Panc1 (cell line): ENCODE measurements around the gene BABAM2. TPM values are rescaled to one million over a fixed set of nuclear protein-coding genes. Genes with fewer than 3 reads are reported as not detected.

Experiments
- ATAC-seq: fragments of 200-7000 bp; cut with Tn5 transposase; 2 replicates; pipeline ENCODE4 v1.9.1; 2020; ENCODE audit warnings: mild to moderate bottlenecking, moderate library complexity
- BruUV-seq: library from RNA; stranded (reverse); fragments of 400-500 nt; replicated peaks from 2 replicates; lab custom pipeline; 2021; lab: Mats Ljungman, UMichigan
- CTCF ChIA-PET: fragments of 300-600 bp; sonication (Branson Sonifier 250); formaldehyde crosslinking; loops from one replicate; lab custom pipeline; 2022; ENCODE audit warnings: antibody characterized with exemption; lab: Charles Lee
- POLR2A ChIA-PET: fragments of 300-600 bp; sonication (Branson Sonifier 250); formaldehyde crosslinking; loops from one replicate; lab custom pipeline; 2022; ENCODE audit warnings: antibody characterized with exemption; lab: Charles Lee
- DNase-seq: peaks from one replicate; pipeline ENCODE4 v3.0.0-alpha.2; 2010; ENCODE audit warnings: low read depth, low spot score
- H3K27ac ChIP-seq: 2 replicates; pipeline ENCODE4 v1.5.1; 2011; ENCODE audit warnings: mild to moderate bottlenecking, low read length, inconsistent platforms
- H3K27me3 ChIP-seq: fragments of 200-500 bp; sonication (Bioruptor generic); 2 replicates; pipeline ENCODE4 v1.6.0; 2014; ENCODE audit warnings: low read length, inconsistent platforms; ENCODE audit not compliant: control insufficient read depth, insufficient read depth
- H3K36me3 ChIP-seq: fragments of 200-500 bp; sonication (Bioruptor generic); 2 replicates; pipeline ENCODE4 v1.5.1; 2014; ENCODE audit warnings: inconsistent platforms, mild to moderate bottlenecking, low read length, moderate library complexity; ENCODE audit not compliant: control insufficient read depth, insufficient read depth
- H3K4me1 ChIP-seq: 2 replicates; pipeline ENCODE4 v1.5.1; 2011; ENCODE audit warnings: inconsistent platforms, mild to moderate bottlenecking, low read length, moderate library complexity; ENCODE audit not compliant: control insufficient read depth, insufficient read depth
- H3K4me3 ChIP-seq, 2 experiments: 2 replicates each; pipeline ENCODE4 v1.5.1; 2011 to 2012; ENCODE audit warnings: low read depth in 2 of 2, low read length in 2 of 2, mild to moderate bottlenecking in 2 of 2, inconsistent platforms in 1 of 2, moderate library complexity in 1 of 2
- H3K9me3 ChIP-seq: fragments of 200-500 bp; sonication (Bioruptor generic); 2 replicates; pipeline ENCODE4 v1.5.1; 2014; ENCODE audit warnings: low read depth, mild to moderate bottlenecking, inconsistent platforms, low read length, moderate library complexity; ENCODE audit not compliant: control insufficient read depth, insufficient read depth
- CTCF ChIP-seq: fragments of 450-650 bp; IDR thresholded peaks from 2 replicates; pipeline ENCODE4 v1.5.1; 2017; ENCODE audit warnings: mild to moderate bottlenecking
- POLR2AphosphoS5 ChIP-seq: IDR thresholded peaks from 2 replicates; pipeline ENCODE4 v1.6.1; 2012; ENCODE audit warnings: mild to moderate bottlenecking, low read depth, low read length, moderate library complexity
- SIN3A ChIP-seq: IDR thresholded peaks from 2 replicates; pipeline ENCODE4 v1.6.1; 2012; ENCODE audit warnings: low read depth, mild to moderate bottlenecking, low read length, moderate library complexity, borderline replicate concordance; ENCODE audit not compliant: insufficient read depth
- TCF7L2 ChIP-seq: IDR thresholded peaks from 2 replicates; pipeline ENCODE4 v1.6.1; 2011; ENCODE audit warnings: mild to moderate bottlenecking, low read depth, low read length, inconsistent platforms
- in situ Hi-C: cut with HindIII; loops from 2 replicates; pipeline ENCODE4 v1.10.0; 2016; ENCODE audit warnings: low sequenced_read_pairs, low pct_unique_long_range_greater_than_20kb
- intact Hi-C: fragments of 100-400 bp; cut with micrococcal nuclease; formaldehyde crosslinking; loops from one replicate; pipeline ENCODE4 v1.10.0; 2022; ENCODE audit not compliant: unreplicated experiment
- total RNA-seq: library from RNA; stranded (reverse); gene quantifications from one replicate; pipeline ENCODE4 v1.2.1, GENCODE V29; 2021; ENCODE audit not compliant: unreplicated experiment
- TF ChIP-seq, protein P1 (sequence below), 2 experiments: IDR thresholded peaks; 2 replicates each; pipeline ENCODE4 v1.6.1; 2011 to 2012; ENCODE audit warnings: low read depth in 2 of 2, control low read depth in 1 of 2, low read length in 1 of 2, mild to moderate bottlenecking in 1 of 2, moderate library complexity in 1 of 2; ENCODE audit not compliant: insufficient read depth in 1 of 2

Gene BABAM2
- total RNA-seq, 1 experiment from 2014 or later, result 31.2 TPM

DNA sequence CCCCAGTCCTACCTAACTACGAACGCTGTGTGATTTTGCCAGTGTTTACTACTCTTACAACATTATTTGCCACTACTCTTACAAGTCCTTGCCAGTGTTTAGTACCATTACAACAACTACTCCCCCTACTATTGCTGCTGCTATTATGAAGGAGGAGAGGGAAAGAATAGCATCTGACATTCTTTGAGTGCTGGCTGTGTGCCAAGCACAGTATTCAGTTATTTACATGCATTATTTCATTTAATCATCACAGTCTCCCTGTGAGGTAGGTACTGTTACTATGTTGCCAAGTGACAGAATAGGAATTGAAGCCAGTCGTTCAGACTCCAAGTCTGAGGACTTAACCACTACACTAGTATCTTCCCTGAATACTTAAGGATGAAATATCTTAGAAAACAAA is 316.2 kb downstream of the BABAM2 start:
- POLR2A ChIA-PET, result no interaction called here
- BruUV-seq, result no TSS peak

DNA sequence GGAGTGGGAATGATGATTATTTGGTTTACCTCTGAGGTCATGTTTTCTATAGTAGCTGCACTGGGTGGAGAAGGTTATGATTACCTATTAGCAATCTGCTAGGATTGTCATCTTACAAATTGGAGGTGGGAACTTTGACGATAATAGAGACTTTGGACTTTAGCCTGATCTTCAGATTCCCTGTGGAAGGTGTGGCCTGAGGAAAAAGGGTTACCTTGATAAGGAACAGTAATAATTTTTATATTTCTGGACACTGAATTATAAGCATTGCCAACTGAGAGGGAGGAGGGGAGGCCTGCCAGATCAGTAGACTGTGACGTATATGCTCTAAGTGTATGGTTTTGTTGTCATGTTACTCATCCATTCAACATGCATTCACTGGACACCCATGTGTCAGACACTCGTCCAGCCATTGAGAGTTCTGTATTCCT is 318.7 kb downstream of the BABAM2 start:
- in situ Hi-C loops (no loop called here), intact Hi-C loops (no loop called here)
- Histone ChIP-seq H3K4me1 (no peaks in the 10 kb centered on the region), H3K9me3 (no peaks in the 10 kb centered on the region), H3K36me3 (no peaks in the 10 kb centered on the region), H3K4me3 (no peak overlapping the region), H3K27ac (no peak overlapping the region), H3K27me3 (no peaks in the 10 kb centered on the region)
- CTCF ChIA-PET, result no interaction called here
- no peak for ATAC-seq
- BruUV-seq, result no TSS peak
- DNase-seq, result no peak
- POLR2A ChIA-PET, result interaction anchor here (0.6 kb wide), 1 partner anchor 450 kb away, joined by 3 read pairs; no protein-coding TSS in a partner anchor
- no peak for TF ChIP-seq SIN3A
- no peak for TF ChIP-seq POLR2AphosphoS5
- TF ChIP-seq, protein P1, sequence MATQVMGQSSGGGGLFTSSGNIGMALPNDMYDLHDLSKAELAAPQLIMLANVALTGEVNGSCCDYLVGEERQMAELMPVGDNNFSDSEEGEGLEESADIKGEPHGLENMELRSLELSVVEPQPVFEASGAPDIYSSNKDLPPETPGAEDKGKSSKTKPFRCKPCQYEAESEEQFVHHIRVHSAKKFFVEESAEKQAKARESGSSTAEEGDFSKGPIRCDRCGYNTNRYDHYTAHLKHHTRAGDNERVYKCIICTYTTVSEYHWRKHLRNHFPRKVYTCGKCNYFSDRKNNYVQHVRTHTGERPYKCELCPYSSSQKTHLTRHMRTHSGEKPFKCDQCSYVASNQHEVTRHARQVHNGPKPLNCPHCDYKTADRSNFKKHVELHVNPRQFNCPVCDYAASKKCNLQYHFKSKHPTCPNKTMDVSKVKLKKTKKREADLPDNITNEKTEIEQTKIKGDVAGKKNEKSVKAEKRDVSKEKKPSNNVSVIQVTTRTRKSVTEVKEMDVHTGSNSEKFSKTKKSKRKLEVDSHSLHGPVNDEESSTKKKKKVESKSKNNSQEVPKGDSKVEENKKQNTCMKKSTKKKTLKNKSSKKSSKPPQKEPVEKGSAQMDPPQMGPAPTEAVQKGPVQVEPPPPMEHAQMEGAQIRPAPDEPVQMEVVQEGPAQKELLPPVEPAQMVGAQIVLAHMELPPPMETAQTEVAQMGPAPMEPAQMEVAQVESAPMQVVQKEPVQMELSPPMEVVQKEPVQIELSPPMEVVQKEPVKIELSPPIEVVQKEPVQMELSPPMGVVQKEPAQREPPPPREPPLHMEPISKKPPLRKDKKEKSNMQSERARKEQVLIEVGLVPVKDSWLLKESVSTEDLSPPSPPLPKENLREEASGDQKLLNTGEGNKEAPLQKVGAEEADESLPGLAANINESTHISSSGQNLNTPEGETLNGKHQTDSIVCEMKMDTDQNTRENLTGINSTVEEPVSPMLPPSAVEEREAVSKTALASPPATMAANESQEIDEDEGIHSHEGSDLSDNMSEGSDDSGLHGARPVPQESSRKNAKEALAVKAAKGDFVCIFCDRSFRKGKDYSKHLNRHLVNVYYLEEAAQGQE (IDR thresholded peaks at IDR 0.05; ENCODE audit: insufficient read depth in 1 of 2, low read depth in 2 of 2, low read length in 1 of 2), result no peak
- TF ChIP-seq CTCF, result no peak
- no peak for TF ChIP-seq TCF7L2

More for the DNA sequence above, 316.2 kb downstream of the BABAM2 start:
- H3K9me3 ChIP-seq, result no peaks in the 10 kb centered on the region
- intact Hi-C loops, result no loop called here
- CTCF ChIA-PET, result no interaction called here
- no peaks in the 10 kb centered on the region for H3K4me1 ChIP-seq
- no peaks in the 10 kb centered on the region for H3K36me3 ChIP-seq
- no peak for TF ChIP-seq CTCF
- no peaks in the 10 kb centered on the region for H3K27me3 ChIP-seq
- no peak for ATAC-seq
- no peak for DNase-seq
- no peak overlapping the region for H3K27ac ChIP-seq
- H3K4me3 ChIP-seq, result no peak overlapping the region
- in situ Hi-C loops, result no loop called here
